GM23338 (cell line): ENCODE data around the gene PDE10A. TPM values are rescaled to one million over a fixed set of nuclear protein-coding genes. Genes with fewer than 3 reads are reported as not detected.

Source experiments
- ATAC-seq: fragments of 200-7000 bp; cut with Tn5 transposase; 3 replicates; pipeline ENCODE4 v1.9.1; 2020
- DNase-seq: peaks from one replicate; pipeline ENCODE4 v3.0.0-alpha.2; 2015; ENCODE audit warnings: low spot score
- H2AFZ ChIP-seq: fragments of 200-600 bp; sonication (generic); 2 replicates; pipeline ENCODE4 v1.8.0; 2016; ENCODE audit warnings: antibody characterized with exemption, mild to moderate bottlenecking, moderate library complexity
- H3F3A ChIP-seq: fragments of 200-600 bp; sonication (generic); replicated peaks from 2 replicates; pipeline ENCODE4 v1.8.0; 2017; ENCODE audit warnings: antibody characterized with exemption, mixed run types, low read depth
- H3K27ac ChIP-seq: fragments of 200-600 bp; sonication (generic); 2 replicates; pipeline ENCODE4 v1.6.1; 2016; ENCODE audit warnings: low read depth
- H3K27me3 ChIP-seq: fragments of 200-600 bp; sonication (generic); 2 replicates; pipeline ENCODE4 v1.8.0; 2016; ENCODE audit warnings: mild to moderate bottlenecking, mixed run types, moderate library complexity; ENCODE audit not compliant: insufficient read depth
- H3K36me3 ChIP-seq: fragments of 200-600 bp; sonication (generic); 2 replicates; pipeline ENCODE4 v1.8.0; 2016; ENCODE audit warnings: mild to moderate bottlenecking; ENCODE audit not compliant: insufficient read depth
- H3K4me1 ChIP-seq: fragments of 200-600 bp; sonication (generic); 2 replicates; pipeline ENCODE4 v1.8.0; 2016; ENCODE audit warnings: mild to moderate bottlenecking, moderate library complexity; ENCODE audit not compliant: insufficient read depth
- H3K4me2 ChIP-seq: fragments of 200-600 bp; sonication (generic); 2 replicates; pipeline ENCODE4 v1.7.1; 2017; ENCODE audit warnings: mixed run types
- H3K4me3 ChIP-seq: fragments of 200-600 bp; sonication (generic); 2 replicates; pipeline ENCODE4 v1.6.1; 2016; ENCODE audit warnings: mixed run types
- H3K79me2 ChIP-seq: fragments of 200-600 bp; sonication (generic); replicated peaks from 2 replicates; pipeline ENCODE4 v1.8.0; 2017; ENCODE audit warnings: mild to moderate bottlenecking; ENCODE audit not compliant: insufficient read depth
- H3K9me2 ChIP-seq: fragments of 200-600 bp; sonication (generic); 2 replicates; pipeline ENCODE4 v1.8.0; 2017; ENCODE audit not compliant: insufficient read depth
- H4K20me1 ChIP-seq: fragments of 200-600 bp; sonication (generic); replicated peaks from 2 replicates; pipeline ENCODE4 v1.8.0; 2017; ENCODE audit warnings: mild to moderate bottlenecking; ENCODE audit not compliant: insufficient read depth
- H3K27ac Mint-ChIP-seq: 2 replicates; pipeline ENCODE4 v1.8.0; 2020; ENCODE audit warnings: inconsistent platforms, mild to moderate bottlenecking, moderate library complexity, mixed read lengths
- H3K27me3 Mint-ChIP-seq: 3 replicates; pipeline ENCODE4 v1.8.0; 2022; ENCODE audit warnings: low read depth, mild to moderate bottlenecking, moderate library complexity, mixed read lengths, inconsistent platforms; ENCODE audit not compliant: insufficient read depth, poor library complexity
- H3K36me3 Mint-ChIP-seq: 3 replicates; pipeline ENCODE4 v1.8.0; 2021; ENCODE audit warnings: low read depth, mild to moderate bottlenecking, inconsistent platforms, moderate library complexity, mixed read lengths
- H3K4me1 Mint-ChIP-seq: 3 replicates; pipeline ENCODE4 v1.8.0; 2020; ENCODE audit warnings: mild to moderate bottlenecking, inconsistent platforms, mixed read lengths
- H3K4me3 Mint-ChIP-seq: 3 replicates; pipeline ENCODE4 v1.8.0; 2021; ENCODE audit warnings: moderate library complexity, mild to moderate bottlenecking, inconsistent platforms, mixed read lengths
- H3K9me3 Mint-ChIP-seq: 3 replicates; pipeline ENCODE4 v1.8.0; 2020; ENCODE audit warnings: moderate library complexity, mild to moderate bottlenecking, inconsistent platforms, mixed read lengths
- CREB1 ChIP-seq: fragments of 250-450 bp; sonication (Bioruptor Pico); IDR thresholded peaks from 2 replicates; pipeline ENCODE4 v1.5.0; 2020; ENCODE audit warnings: low read depth, mild to moderate bottlenecking, moderate library complexity
- CTCF ChIP-seq, 2 experiments: fragments of 200-600 bp in 1 of 2; sonication (generic) in 1 of 2; conservative IDR thresholded peaks; 2 replicates each; pipeline versions ENCODE4 v1.5.1 to v1.6.1; 2016 to 2017; ENCODE audit warnings: antibody characterized with exemption in 2 of 2, low read depth in 2 of 2, mild to moderate bottlenecking in 2 of 2, moderate library complexity in 1 of 2
- ETS1 ChIP-seq: IDR thresholded peaks from 2 replicates; pipeline ENCODE4 v1.6.1; 2016; ENCODE audit warnings: antibody characterized with exemption
- EZH2 ChIP-seq: fragments of 200-600 bp; sonication (generic); IDR thresholded peaks from one replicate; pipeline ENCODE4 v1.8.0; 2017; ENCODE audit warnings: antibody characterized with exemption, mild to moderate bottlenecking, low read depth; ENCODE audit not compliant: unreplicated experiment
- EZH2phosphoT487 ChIP-seq: fragments of 200-600 bp; sonication (generic); IDR thresholded peaks from one replicate; pipeline ENCODE4 v1.8.1; 2018; ENCODE audit warnings: antibody characterized with exemption; ENCODE audit not compliant: unreplicated experiment
- JUNB ChIP-seq: IDR thresholded peaks from one replicate; pipeline ENCODE4 v1.6.1; 2016; ENCODE audit warnings: antibody characterized with exemption; ENCODE audit not compliant: unreplicated experiment
- NANOG ChIP-seq: IDR thresholded peaks from 2 replicates; pipeline ENCODE4 v1.6.1; 2016; ENCODE audit warnings: antibody characterized with exemption, borderline replicate concordance
- POLR2AphosphoS5 ChIP-seq: IDR thresholded peaks from 2 replicates; pipeline ENCODE4 v1.6.1; 2016; ENCODE audit warnings: antibody characterized with exemption, low read depth
- REST ChIP-seq: IDR thresholded peaks from one replicate; pipeline ENCODE4 v1.6.1; 2018; ENCODE audit warnings: antibody characterized with exemption; ENCODE audit not compliant: unreplicated experiment
- STAT1 ChIP-seq: IDR thresholded peaks from one replicate; pipeline ENCODE4 v1.6.1; 2016; ENCODE audit warnings: antibody characterized with exemption; ENCODE audit not compliant: unreplicated experiment
- ZNF114 ChIP-seq: fragments of 250-450 bp; sonication (Bioruptor Pico); IDR thresholded peaks from 2 replicates; pipeline ENCODE4 v1.5.0; 2020; ENCODE audit warnings: mild to moderate bottlenecking, moderate library complexity
- ZNF331 ChIP-seq: fragments of 250-450 bp; sonication (Bioruptor Pico); IDR thresholded peaks from 2 replicates; pipeline ENCODE4 v1.5.0; 2020; ENCODE audit warnings: low read depth, mild to moderate bottlenecking, moderate library complexity
- ZNF462 ChIP-seq: fragments of 250-450 bp; sonication (Bioruptor Pico); IDR thresholded peaks from 2 replicates; pipeline ENCODE4 v1.5.0; 2020; ENCODE audit warnings: mild to moderate bottlenecking, moderate library complexity
- polyA plus RNA-seq: library from polyadenylated mRNA; unstranded; fragments of >200 nt; fragmentation: Nextera tagmentation; extraction: Ambion mirVana; gene quantifications from 2 replicates; pipeline ENCODE4 v1.2.1, GENCODE V29; 2016
- total RNA-seq: library from RNA; depleted of rRNA; stranded (reverse); fragments of >200 nt; shearing (Covaris generic); gene quantifications from 2 replicates; pipeline ENCODE4 v1.2.3, GENCODE V29; 2014

The PDE10A gene
- total and polyA plus RNA-seq, 2 experiments from 2014 or later: 0.50 to 3.9 TPM

- Mint-ChIP-seq H3K9me3 (no peaks in the 10 kb centered on the region), H3K36me3 (no peaks in the 10 kb centered on the region), H3K27ac (no peak overlapping the region), H3K4me3 (no peak overlapping the region), H3K4me1 (no peaks in the 10 kb centered on the region), H3K27me3 (no peaks in the 10 kb centered on the region)
- ATAC-seq (no peak), DNase-seq (no peak)
- Histone ChIP-seq H3K27me3 (no peaks in the 10 kb centered on the region), H3K79me2 (no peaks in the 10 kb centered on the region), H3K4me3 (no peak overlapping the region), H3K36me3 (no peaks in the 10 kb centered on the region), H4K20me1 (no peaks in the 10 kb centered on the region), H3K27ac (no peak overlapping the region), H3K9me2 (no peaks in the 10 kb centered on the region), H3K4me1 (no peaks in the 10 kb centered on the region), H2AFZ (no peak overlapping the region), H3K4me2 (no peak overlapping the region), H3F3A (no peaks in the 10 kb centered on the region)
- TF ChIP-seq STAT1 (no peak), ZNF331 (CRISPR knock-in tag) (no peak), JUNB (no peak), CTCF (conservative IDR thresholded peaks at IDR 0.05; ENCODE audit: low read depth in 2 of 2) (no peak), EZH2phosphoT487 (no peak), POLR2AphosphoS5 (no peak), CREB1 (CRISPR knock-in tag) (no peak), REST (no peak), ZNF114 (no peak), ZNF462 (CRISPR knock-in tag) (no peak), EZH2 (no peak), NANOG (no peak), ETS1 (no peak)
These were observed 154.6 kb downstream of the PDE10A start for GRCh38 chr6:165508321-165508869.
